ENCODE measurements around the gene PDGFRA.

- TF ChIP-seq EZH2 (IDR thresholded peaks at IDR 0.05; ENCODE audit: low read length, missing control alignments) (no peak), CTCF (conservative IDR thresholded peaks at IDR 0.05 in 1 of 2, IDR thresholded peaks at IDR 0.05 in 1 of 2; ENCODE audit: low read depth in 1 of 2, low read length in 2 of 2) (no peak)
Measured at GRCh38 chr4:54274264-54274663, 45.2 kb downstream of the PDGFRA start.
